GM18498 (cell line): Measurements from ENCODE around the gene RAB40A.
"Not testable (repeated sequence)": the region's sequence is repeated elsewhere in the genome, so short reads cannot be mapped to it uniquely, and the experiment has no call there.

Experiments used
- ATAC-seq: cut with Tn5 transposase; IDR thresholded peaks from one replicate; pipeline ENCODE4 v1.9.1; 2021; ENCODE audit warnings: mild to moderate bottlenecking, moderate library complexity; ENCODE audit not compliant: unreplicated experiment

RAB40A gene

DNA sequence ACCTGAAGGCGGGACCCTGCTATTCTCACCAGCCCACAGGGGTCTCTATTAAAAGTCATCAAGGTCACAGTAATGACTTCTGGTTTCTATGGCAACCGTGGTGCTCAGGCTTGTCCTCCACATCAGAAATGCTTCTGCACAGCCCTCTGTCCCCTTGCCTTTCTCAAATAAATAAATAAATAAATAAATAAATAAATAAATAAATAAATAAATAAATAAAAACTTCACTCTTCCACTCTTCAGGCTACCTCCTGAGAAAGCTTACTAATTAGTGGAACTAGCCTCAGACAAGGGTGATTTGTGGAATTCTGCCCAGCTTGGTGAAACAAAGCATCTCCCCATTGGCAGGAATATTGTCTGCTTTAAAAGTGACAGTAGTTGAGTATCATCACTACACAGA, 5.5 kb upstream of the RAB40A start:
- ATAC-seq: no peak

DNA sequence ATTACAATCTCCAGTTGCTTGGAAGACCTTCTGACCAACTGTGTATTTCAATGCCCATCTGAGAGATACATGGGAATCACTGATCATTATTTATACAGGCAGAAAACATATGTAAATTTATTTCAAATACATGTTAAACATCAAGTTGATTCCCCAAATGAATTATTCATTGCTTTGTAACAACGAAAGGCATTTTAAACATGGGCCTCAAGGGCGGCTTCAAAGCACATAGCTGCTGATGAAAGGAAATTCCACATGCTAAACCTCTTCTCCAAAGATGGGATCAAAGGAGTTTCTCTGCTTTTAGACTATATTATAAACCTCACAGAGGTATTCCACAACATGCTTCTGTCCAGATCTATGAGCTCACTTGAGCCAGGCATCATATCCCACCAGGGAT, 4.3 kb upstream of the RAB40A start:
- ATAC-seq: no peak

DNA sequence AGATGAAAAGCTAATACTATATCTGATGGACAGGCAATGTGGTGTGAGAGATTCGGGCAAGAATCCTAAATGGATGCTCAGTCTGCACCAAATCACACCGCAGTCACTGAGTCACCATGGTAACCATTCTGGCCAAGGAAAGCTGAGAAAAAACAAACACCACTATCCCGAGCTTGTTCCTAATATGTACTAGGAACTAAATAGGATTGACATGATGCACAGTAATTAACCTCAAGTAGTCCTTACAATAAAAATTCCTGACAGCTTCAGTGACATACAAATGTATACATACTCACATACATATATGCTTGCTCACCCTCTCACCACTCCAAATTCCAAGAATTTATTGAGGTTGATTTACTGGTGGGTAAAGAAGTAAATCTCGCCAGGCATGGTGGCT, 1.1 kb upstream of the RAB40A start:
- no peak for ATAC-seq

DNA sequence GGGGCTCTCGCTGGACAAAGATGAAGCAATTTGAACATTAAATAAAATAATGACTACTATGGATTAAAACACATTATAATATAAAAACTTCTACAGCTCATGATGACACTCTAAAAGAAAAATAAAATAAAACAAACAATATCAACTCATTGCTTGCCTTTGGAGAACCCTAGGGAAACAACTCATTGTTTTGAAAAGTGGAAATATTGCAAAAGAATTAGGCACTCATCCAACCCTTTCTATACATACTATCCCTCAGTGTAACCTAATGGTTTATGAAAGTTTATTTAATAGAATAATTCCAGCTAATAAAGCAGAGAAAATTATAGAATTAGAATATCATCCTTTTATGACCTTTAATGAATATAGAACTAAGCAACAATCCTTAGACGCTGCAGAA, 718 bp downstream of the RAB40A start:
- no peak for ATAC-seq

DNA sequence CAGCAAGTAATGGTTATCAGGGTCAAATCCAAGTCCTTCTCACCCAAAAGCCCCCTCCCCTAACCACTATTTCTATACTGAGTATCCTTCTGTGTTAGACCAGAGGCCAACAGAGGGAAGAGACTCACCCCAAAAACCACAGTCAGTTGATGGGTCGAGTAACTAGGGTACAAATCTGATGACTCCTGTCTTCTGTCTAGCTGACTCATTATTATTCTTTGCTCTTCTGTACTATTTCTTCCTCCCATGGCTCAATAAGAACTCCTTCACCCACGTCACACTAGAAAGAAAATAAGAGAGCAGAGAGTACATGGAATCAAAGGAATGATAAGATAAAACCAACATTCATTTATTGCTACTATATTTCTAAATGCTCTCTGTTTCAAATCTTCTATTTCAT, 2.0 kb downstream of the RAB40A start:
- no peak for ATAC-seq

DNA sequence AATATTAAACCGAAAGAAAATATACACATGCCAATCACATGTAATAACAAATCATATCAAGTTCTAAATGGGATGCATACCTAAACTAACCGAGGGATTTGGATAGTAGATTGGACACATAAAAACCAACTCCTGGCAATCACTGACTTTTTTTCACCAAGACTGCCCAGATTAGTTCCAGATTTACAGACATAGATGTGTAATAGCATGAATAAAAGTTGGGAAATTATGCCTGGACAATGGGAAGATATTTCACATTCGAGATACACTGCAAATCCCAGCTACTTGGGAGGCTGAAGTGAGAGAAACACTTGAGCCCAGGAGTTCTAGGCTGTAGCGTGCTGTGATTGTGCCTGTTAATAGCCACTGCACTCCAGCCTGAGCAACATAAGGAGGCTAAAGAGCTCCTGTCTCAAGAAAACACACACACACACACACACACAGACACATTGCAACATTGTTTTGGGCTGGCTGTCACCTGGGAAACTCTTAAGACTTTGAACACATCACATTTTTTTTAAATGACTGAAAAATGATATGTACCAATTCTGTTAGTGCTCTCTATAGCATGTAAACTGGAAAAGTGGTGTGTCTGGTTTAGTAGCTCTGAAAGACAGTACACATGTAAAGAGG, 5.7 kb downstream of the RAB40A start:
- ATAC-seq: no peak

DNA sequence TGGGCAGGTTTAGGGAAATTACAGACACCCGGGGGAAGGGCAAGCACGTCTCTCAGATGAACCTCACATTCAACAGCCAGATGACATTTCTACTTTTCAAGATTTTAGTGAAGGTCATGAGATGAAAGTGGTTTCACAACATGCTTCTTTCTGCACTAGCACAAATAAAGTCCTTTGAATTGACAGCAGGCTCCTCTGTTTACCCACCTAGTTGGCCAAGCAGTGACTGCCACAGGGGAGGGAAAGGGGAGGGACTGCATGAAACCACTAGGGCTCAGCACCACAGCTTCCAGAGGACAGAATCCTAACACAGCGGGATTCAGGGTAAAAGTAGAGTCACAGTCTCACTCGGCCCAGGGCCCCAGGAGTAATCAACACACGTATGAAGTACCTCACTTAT, 6.2 kb downstream of the RAB40A start:
- no peak for ATAC-seq

DNA sequence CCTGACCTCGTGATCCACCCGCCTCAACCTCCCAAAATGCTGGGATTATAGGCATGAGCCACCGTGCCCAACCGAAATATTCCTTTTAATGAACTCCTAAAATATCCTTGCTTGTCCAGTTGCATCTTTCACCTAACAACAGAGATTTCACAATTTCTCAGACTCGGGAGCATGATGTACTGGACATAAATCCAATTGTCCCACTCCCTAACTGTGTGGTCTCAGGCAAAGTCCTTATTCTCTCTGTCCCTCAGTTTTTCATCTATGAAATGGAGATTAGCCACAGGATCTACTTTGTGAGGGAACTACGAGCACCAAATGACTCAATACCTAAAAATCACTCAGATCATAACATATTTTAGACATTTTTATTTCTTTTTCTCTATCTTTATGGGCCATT, 9.3 kb downstream of the RAB40A start:
- ATAC-seq: no peak

DNA sequence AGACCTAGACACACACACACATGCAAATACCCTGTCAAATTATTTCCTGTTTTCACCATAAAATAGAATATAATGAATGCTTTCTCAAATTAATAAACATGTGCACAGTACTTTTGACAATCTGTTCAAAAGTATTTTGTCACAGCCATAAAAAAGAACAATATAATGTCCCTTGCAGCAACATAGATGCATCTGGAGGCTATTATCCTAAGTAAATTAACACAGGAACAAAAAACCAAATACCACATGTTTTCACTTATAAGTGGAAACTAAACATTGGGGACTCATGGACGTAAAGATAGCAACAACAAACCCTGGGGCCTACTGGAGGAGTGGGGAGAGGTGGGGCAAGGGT, 15.5 kb downstream of the RAB40A start:
- no peak for ATAC-seq

DNA sequence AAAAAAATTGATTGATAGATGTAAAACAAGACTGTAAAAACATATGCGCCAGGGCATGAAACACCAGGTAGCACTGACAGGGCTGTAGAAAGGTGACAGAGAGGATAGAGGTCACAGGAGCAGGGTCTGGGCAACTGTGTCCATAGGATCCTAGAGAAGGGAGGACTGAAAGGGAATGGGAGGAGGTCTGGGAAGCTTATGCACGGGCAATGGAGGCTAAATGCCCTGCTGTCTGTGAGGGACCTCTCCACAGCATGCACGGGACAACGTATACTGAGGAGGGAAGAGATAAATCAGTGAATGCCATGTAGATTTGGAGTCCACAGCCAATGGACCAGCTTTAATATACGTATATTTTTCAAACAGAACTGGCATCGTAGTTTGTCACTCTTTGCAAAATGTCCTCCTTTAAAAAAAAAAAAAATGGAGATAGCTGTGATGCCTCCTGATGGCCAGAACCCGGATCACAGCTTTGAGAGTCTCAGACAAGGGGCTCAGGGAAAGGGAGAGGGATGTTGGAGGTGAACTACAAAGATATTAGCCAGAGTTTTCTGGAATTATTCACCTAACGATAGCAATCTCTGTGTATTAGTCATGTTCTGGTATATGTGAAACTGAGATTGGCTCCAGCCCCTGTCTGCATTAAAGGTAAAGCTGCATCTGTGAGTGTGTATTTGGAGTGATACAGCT, 16.0 kb downstream of the RAB40A start:
- peak; percentile 58 for ATAC-seq

DNA sequence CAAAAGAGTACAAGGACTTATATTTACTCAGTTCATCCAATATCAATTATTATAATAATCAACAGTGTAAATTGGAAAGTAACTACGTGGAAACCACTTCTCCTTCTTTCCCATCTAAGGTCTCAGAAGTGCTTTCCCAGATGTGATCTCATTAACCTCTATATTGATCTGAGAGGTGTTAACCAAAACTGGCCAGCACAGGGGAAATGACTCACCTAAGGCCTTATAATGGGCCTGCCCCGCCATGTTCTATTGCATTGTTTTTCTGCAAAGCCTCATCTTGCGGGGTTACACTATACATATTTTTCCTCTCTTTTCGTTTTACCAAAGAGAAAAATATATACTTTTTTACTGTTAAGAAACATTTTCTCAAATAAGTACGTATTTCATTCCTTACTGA, 20.5 kb downstream of the RAB40A start:
- no peak for ATAC-seq

DNA sequence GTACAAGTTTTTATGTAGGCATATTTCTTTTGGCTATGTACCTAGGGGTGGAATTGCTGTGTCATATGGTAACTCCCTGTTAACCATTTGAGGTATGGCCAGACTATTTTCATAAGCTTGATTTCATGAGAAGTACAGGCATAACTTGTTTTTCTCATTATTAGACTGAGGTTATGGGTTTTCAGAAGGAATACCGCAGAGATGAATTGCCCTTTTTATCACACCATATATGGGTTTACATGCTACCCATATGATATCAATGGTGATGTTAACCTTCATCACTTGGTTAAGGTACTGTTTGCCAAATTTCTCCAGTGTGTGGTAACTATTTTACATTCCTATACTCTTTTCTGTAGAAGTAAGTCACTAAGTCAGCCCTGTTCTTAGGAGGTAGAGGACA, 23.5 kb downstream of the RAB40A start:
- ATAC-seq: no peak

DNA sequence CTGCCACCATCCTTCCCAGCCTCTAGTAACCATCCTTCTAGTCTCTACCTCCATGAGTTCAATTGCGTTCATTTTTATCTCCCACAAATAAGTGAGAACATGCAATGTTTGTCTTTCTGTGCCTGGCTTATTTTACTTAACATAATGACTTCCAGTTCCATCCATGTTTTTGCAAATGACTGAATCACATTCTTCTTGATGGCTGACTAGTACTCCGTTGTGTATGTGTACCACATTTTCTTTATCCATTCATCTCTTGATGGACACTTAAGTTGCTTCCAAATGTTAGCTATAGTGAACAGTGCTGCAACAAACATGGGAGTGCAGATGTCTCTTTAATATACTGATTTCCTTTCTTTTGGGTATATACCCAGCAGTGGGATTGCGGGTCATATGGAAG, 25.7 kb downstream of the RAB40A start:
- ATAC-seq: not testable (repeated sequence)

DNA sequence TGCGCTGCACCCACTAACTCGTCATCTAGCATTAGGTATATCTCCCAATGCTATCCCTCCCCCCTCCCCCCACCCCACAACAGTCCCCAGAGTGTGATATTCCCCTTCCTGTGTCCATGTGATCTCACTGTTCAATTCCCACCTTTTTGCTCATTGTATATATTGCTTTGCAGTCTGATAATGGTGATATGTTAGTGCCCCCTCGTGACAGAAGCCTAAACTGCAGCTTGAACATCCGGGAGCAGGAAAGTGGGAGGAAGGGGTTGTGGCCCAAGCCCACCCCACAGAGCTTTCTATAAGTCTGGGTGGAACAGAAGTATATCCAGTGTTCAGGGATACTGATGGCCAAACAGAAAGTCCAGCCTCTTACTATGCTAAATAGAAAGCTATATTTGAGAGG, 29.6 kb downstream of the RAB40A start:
- ATAC-seq: not testable (repeated sequence)

DNA sequence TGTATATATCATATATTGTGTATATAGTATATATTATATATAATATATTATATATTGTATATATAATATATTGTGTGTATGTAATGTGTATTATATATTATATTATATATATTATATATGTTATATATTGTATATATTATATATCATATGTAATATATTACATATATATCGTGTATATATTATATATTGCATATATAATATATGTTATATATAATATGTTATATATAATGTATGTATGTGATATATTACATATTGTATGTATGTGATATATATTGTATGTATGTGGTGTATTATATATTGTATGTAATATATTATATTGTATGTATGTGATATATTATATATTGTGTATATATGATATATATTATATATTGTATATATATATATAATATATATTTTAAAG, 30.5 kb downstream of the RAB40A start:
- no peak for ATAC-seq

DNA sequence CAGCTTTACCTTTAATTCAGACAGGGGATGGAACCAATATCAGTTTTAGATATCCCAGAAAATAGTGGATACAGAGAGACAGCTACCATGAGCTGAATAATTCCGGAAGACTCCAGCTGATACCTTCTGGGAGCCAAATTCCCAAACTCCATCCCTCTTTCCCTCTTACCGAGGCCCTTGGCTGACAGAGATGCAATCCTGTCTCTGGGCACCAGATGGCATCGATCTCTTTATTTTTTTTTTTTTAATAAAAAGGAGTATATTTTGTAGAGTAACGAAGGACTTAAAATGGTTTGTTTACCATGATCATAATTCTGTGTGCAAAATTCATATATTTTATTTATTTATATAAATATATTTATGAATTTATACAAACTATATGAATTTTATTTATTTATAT, 31.0 kb downstream of the RAB40A start:
- no peak for ATAC-seq

DNA sequence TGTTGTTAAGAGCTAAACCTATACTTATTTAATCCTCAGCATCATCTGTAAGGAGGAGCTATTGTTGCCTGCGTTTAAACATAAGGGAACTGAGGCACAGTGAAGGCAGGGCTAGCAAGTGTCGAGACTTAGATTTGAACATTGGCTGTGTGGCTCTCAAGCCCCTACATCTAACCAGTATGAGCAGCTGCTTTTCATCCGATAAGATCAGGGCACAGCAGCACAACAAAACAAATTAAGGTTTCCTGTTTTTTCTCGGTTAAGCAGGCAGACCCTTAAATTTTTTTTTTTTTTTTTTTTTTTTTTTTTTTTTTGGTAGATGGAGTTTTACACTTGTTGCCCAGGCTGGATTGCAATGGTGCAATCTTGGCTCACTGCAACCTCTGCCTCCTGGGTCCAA, 35.6 kb downstream of the RAB40A start:
- no peak for ATAC-seq

DNA sequence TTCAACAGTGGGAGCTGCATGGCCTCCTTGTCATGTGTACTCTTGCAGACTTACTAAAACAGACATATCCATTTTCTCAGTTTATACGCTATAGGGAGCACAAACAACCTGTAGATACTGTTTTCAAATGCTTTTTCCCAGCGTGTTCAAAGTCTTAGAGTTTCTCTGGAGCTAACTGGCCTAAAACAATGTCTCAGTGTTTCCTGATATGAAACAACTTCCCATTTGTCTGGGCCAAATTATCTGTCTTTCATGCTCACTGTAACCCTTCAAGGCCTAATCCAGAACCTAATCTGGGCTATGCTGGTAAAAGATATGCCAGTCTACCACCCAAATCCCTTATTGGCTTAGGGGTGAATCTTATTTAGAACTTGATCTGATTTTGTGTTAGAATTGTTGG, 38.8 kb downstream of the RAB40A start:
- no peak for ATAC-seq

DNA sequence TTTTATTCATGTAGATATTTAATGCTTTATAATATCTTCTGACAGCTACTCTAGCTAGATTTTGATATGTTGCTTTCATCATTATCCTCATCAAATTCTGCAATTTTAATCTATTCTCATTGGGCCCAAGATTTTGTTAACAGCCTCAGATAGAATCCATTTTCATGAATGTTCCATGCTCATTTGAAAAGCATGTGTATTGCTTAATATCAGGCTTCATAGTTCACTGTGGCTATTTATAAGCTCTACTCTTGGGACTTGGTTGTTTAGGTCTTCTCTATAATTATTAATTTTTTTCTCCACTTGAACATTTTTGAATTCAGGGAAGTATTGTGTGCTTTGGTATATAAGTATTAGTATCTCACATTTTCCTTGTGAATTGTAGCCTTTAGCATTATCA, 41.8 kb downstream of the RAB40A start:
- no peak for ATAC-seq

DNA sequence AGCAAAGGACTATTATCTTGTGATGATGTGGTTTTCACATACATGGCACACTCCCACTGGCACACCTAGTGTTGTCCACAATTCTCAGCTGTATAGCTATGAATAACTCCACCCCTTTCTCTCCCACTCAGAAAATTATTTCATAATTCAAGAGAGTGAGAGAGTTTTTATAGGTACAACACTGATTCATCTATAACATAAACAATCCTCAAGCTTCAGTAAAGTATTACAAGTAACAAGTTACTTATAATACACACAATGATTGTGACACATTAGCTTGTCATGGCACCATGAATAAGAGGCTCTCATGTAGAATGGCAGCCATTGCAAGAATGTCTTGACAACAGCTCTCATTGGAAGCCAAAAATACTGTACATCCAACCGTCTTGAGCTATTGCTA, 43.9 kb downstream of the RAB40A start:
- ATAC-seq: no peak

DNA sequence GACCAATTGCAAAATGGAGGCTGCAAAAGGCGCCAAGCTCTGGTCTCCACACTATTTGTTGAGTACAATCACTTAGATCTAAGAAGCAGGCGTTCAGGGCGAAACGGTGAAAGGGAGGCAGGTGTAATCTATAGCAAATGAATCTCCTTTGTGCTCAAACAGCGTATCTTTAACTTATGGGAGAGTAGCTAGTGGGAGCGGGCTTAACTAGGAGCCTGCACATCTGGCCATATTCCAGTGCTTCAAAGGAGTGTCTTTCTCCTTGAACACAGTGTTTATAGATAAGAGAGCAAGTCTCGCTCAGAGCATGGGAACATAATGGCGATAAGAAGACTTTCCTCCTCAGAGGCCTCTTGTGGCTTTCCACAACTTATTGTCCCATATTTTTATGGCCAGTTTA, 49.3 kb downstream of the RAB40A start:
- ATAC-seq: not testable (repeated sequence)

DNA sequence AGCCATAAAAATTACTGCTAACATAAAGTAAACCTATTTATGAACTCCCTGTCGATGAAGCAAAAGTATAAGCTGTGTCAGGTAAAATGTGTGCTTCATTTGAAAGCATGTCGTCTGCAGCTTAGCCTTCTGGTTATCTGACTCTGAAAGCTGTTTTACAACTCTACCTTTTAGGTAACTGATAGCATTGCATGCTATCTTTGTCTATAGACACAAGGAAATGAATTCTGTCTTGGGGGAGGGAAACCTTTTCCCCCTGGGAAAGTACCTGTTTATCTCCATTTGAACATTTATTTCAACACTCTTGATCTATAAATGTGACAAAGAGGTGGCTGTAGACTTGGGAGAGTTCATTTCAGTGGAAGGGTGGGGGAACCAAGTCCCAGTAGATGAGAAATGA, 51.4 kb downstream of the RAB40A start:
- ATAC-seq: no peak

DNA sequence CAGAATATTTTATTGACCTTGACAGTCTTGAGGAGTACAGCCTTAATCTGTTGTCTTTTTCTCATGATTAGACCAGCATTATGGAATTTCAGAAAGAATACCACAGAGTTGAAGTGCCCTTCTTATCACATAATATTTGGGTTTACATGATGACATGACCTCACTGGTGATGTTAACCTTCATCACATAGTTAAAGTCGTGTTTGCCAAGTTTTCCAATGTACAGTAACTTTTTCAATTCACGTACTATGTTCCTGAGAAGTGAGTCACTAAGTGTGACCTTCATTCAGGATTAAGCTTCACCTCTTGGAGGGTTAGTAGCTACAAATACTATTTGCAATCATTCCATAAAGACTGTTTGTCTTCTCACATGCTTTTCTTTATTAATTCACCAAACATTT, 52.1 kb downstream of the RAB40A start:
- ATAC-seq: no peak
